Ishikawa (cell line): ENCODE data around the gene JPH4.

Experiments
- CEBPB ChIP-seq: IDR thresholded peaks from 2 replicates; pipeline ENCODE4 v1.6.1; 2012
- CREB1 ChIP-seq: IDR thresholded peaks from 2 replicates; pipeline ENCODE4 v1.6.1; 2012; ENCODE audit warnings: low read depth
- EGR1 ChIP-seq: IDR thresholded peaks from 2 replicates; pipeline ENCODE4 v1.6.1; 2012
- EP300 ChIP-seq: IDR thresholded peaks from 2 replicates; pipeline ENCODE4 v1.6.1; 2012; ENCODE audit warnings: borderline replicate concordance
- FOXM1 ChIP-seq: IDR thresholded peaks from 2 replicates; pipeline ENCODE4 v1.6.1; 2012; ENCODE audit warnings: low read depth, borderline replicate concordance
- MAX ChIP-seq: IDR thresholded peaks from 2 replicates; pipeline ENCODE4 v1.6.1; 2012
- NFIC ChIP-seq: IDR thresholded peaks from 2 replicates; pipeline ENCODE4 v1.6.1; 2012
- RAD21 ChIP-seq: IDR thresholded peaks from 2 replicates; pipeline ENCODE4 v1.6.1; 2012; ENCODE audit warnings: low read depth
- REST ChIP-seq: IDR thresholded peaks from 2 replicates; pipeline ENCODE4 v1.6.1; 2012; ENCODE audit warnings: low read depth, mild to moderate bottlenecking
- TAF1 ChIP-seq: IDR thresholded peaks from 2 replicates; pipeline ENCODE4 v1.6.1; 2012; ENCODE audit warnings: low read depth, mild to moderate bottlenecking
- TCF12 ChIP-seq: IDR thresholded peaks from 2 replicates; pipeline ENCODE4 v1.6.1; 2012; ENCODE audit warnings: low read depth
- TEAD4 ChIP-seq: IDR thresholded peaks from 2 replicates; pipeline ENCODE4 v1.6.1; 2012
- USF1 ChIP-seq: IDR thresholded peaks from 2 replicates; pipeline ENCODE4 v1.6.1; 2012
- YY1 ChIP-seq: IDR thresholded peaks from 2 replicates; pipeline ENCODE4 v1.6.1; 2012; ENCODE audit warnings: low read depth
- ZBTB7A ChIP-seq: IDR thresholded peaks from 2 replicates; pipeline ENCODE4 v1.6.1; 2012; ENCODE audit warnings: low read depth

JPH4 gene

GRCh38 chr14:23518709-23519108, 59.9 kb downstream of the JPH4 start:
- no peak for TF ChIP-seq CEBPB
- no peak for TF ChIP-seq EP300
- TF ChIP-seq EGR1: no peak
- TF ChIP-seq MAX: no peak
- no peak for TF ChIP-seq TEAD4
- no peak for TF ChIP-seq NFIC
- TF ChIP-seq YY1: no peak
- TF ChIP-seq FOXM1: no peak
- TF ChIP-seq RAD21: no peak
- TF ChIP-seq TCF12: no peak
- TF ChIP-seq ZBTB7A: no peak
- TF ChIP-seq TAF1: no peak
- TF ChIP-seq REST: no peak
- no peak for TF ChIP-seq USF1
- TF ChIP-seq CREB1: no peak
